Measurements from ENCODE around the gene TBX3. TPM values are rescaled to one million over a fixed set of nuclear protein-coding genes. Genes with fewer than 3 reads are reported as not detected.
"Not testable (repeated sequence)": the region's sequence is repeated elsewhere in the genome, so short reads cannot be mapped to it uniquely, and the experiment has no call there.

Gene TBX3
- polyA plus RNA-seq (ENCODE audit: insufficient read length): 78.6 TPM
- long read RNA-seq, donor 1, full-length matches to known transcripts: 19 of 79 reads
- long read RNA-seq, donor 1, partial matches to known transcripts: 60 of 79 reads
- long read RNA-seq, donor 1, other reads (novel, unspliced or antisense): 0 of 79 reads
- long read RNA-seq, donor 2, full-length matches to known transcripts: 4 of 21 reads
- long read RNA-seq, donor 2, partial matches to known transcripts: 17 of 21 reads
- long read RNA-seq, donor 2, other reads (novel, unspliced or antisense): 0 of 21 reads
- long read RNA-seq, donor 3, full-length matches to known transcripts: 2 of 11 reads
- long read RNA-seq, donor 3, partial matches to known transcripts: 9 of 11 reads
- long read RNA-seq, donor 3, other reads (novel, unspliced or antisense): 0 of 11 reads
- long read RNA-seq, donor 4, partial matches to known transcripts: 5 of 5 reads
- long read RNA-seq, donor 4, other reads (novel, unspliced or antisense): 0 of 5 reads
- long read RNA-seq, donor 5, full-length matches to known transcripts: 7 of 7 reads
- long read RNA-seq, donor 5, partial matches to known transcripts: 0 of 7 reads
- long read RNA-seq, donor 5, other reads (novel, unspliced or antisense): 0 of 7 reads
- long read RNA-seq, donor 6, full-length matches to known transcripts: 4 of 25 reads
- long read RNA-seq, donor 6, partial matches to known transcripts: 21 of 25 reads
- long read RNA-seq, donor 6, other reads (novel, unspliced or antisense): 0 of 25 reads
- long read RNA-seq, donor 7, full-length matches to known transcripts: 13 of 33 reads
- long read RNA-seq, donor 7, partial matches to known transcripts: 20 of 33 reads
- long read RNA-seq, donor 7, other reads (novel, unspliced or antisense): 0 of 33 reads
- long read RNA-seq, donor 8, full-length matches to known transcripts: 2 of 2 reads
- long read RNA-seq, donor 8, partial matches to known transcripts: 0 of 2 reads
- long read RNA-seq, donor 8, other reads (novel, unspliced or antisense): 0 of 2 reads

DNA sequence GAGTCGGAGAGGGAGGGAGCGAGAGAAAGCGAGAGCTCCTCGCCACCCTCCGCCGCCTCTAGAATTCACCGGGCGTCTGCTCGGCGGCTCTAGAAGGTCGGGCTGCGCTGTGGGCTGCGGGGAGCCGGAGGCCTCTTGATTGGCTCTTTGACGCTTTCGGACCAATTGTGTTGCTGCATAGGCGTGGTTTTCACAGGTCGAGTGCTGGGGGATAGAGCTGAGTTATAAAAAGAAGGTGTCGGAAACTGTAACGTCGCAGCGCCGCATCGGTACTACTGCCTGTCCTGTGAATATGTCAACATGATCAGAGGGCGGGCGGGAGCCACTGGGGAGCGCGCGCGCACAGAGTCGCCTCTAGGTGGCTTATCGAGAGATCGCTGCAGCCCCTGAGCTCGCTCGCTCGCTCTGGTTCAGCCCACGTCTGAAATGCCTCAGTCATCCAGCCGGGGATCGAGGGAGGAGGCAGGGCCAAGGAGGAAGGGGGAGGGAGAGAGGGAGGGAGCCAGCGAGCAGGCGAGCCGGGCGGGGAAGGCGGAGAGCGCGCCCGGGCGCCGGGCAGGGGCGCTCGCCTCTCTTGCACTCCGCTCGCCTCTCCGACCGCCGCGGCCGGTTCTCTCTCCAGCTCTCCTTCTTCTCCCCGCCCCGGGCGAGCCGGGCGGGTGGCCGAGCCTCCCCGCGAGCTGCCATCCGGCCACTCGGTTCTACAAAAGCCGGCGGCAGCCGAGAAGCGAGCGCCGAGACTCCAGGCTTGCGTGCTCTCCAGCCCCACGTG, at the start of gene TBX3:
TBX3 (minus strand) TSS at position 78 of the 772 bp plus-strand sequence. CDS start 975 bp downstream, outside the sequence.
- peak; percentile 96 for DNase-seq

- DNase-seq: no peak
These were observed 48.6 kb upstream of the TBX3 start for GRCh38 chr12:114732426-114733030.

DNA sequence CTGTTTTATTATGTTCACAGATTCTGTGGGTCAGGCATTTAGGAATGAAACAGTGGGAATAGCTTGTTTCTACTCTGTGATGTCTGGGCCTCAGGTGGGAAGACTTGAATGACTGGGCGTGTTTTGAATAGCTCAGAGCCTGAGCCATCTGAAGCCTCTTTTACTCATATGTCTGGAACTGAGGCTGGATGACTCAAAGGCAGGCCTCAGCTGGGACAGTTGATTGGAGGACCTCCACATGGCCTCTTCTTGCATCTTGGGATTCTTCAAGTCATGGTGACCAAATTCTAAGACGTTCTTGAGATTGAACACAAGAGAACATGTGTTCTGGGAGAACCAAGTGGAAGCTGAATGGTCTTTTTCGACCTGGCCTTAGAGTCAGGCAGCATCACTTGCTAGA, 45.8 kb upstream of the TBX3 start:
- no peak for DNase-seq

GRCh38 chr12:114726092-114726710, 42.2 kb upstream of the TBX3 start:
- no peak for DNase-seq

GRCh38 chr12:114722176-114722575, 38.2 kb upstream of the TBX3 start:
- not testable (repeated sequence) for DNase-seq

GRCh38 chr12:114721266-114721665, 37.3 kb upstream of the TBX3 start:
- no peak for DNase-seq

- DNase-seq: no peak
These were observed 29.7 kb upstream of the TBX3 start for GRCh38 chr12:114713466-114714215.

- DNase-seq: no peak
These were observed 27.7 kb upstream of the TBX3 start for GRCh38 chr12:114711689-114712152.

DNA sequence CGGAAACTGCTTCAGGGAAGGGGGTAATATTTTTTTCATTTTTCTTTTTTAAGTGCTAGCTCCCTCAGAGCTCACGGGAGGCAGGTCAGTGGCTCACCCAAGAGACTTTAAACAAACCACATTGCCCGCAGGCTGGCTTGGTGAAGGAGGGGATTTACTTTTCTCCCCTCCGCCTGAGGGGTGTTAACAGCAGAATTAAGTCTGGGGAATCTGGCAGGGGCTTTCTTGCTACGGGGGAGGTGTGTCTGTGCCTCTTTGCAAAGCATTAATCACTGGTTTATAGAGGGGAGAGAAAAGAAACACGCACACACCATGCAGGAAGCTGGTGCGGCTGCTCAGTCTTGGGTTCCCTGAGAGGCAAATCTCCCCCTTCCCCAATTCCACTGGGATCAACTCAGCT, 26.2 kb upstream of the TBX3 start:
- no peak for DNase-seq

DNA sequence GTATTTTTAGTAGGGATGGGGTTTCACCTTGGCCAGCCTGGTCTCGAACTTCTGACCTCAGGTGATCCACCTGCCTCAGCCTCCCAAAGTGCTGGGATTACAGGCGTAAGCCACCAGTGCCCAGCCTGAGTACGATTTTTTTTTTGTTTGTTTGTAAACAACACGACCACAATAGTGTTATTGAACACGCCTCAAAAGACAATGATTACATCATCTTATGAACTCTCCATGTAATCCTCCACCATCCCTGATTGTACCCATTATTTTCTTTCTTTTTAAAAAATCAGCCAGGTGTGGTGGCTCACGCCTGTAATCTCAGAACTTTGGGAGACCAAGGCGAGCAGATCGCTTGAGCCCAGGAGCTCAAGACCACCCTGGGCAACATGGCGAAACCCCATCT, 25.1 kb upstream of the TBX3 start:
- DNase-seq: no peak

DNA sequence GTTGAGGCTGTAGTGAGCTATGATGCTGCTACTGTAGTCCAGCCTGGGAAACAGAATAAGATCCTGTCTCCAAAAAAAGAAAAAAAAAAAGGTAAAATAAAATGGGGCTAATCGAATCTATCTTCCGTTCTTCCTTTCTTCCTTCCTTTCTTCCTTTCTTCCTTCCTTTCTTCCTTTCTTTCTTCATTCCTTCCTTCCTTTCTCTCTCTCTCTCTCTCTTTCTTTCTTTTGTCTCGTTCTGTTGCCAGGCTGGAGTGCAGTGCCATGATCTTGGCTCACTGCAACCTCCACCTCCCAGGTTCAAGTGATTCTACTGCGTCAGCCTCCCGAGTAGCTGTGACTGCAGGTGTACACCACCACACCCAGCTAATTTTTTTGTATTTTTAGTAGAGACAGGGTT, 24.6 kb upstream of the TBX3 start:
- not testable (repeated sequence) for DNase-seq

DNA sequence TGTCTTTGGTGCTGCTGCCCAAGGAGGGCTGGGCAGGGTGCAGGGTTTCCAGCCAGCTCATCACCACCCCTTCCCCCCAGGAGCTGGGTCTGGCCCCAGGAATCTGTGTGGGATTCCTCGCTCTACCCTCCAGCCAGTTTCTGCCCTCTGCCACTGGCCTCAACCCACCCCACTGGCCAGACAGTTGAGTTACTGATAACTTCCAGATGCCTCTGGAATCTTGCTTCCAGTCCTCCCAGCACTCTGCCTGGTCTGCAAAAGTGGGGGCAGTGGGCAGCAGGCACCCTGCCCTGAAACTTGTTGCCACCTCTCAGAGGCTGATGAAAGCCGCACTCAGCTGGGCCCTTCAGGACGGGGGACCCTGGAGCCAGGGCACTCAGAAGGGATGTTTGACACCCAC, 20.1 kb upstream of the TBX3 start:
- DNase-seq: no peak

GRCh38 chr12:114703060-114703493, 19.1 kb upstream of the TBX3 start:
- no peak for DNase-seq

- no peak for DNase-seq
These were observed 18.5 kb upstream of the TBX3 start for GRCh38 chr12:114702462-114702861.

GRCh38 chr12:114701553-114701952, 17.6 kb upstream of the TBX3 start:
- no peak for DNase-seq

- no peak for DNase-seq
These were observed 17.1 kb upstream of the TBX3 start for GRCh38 chr12:114701104-114701414.

DNA sequence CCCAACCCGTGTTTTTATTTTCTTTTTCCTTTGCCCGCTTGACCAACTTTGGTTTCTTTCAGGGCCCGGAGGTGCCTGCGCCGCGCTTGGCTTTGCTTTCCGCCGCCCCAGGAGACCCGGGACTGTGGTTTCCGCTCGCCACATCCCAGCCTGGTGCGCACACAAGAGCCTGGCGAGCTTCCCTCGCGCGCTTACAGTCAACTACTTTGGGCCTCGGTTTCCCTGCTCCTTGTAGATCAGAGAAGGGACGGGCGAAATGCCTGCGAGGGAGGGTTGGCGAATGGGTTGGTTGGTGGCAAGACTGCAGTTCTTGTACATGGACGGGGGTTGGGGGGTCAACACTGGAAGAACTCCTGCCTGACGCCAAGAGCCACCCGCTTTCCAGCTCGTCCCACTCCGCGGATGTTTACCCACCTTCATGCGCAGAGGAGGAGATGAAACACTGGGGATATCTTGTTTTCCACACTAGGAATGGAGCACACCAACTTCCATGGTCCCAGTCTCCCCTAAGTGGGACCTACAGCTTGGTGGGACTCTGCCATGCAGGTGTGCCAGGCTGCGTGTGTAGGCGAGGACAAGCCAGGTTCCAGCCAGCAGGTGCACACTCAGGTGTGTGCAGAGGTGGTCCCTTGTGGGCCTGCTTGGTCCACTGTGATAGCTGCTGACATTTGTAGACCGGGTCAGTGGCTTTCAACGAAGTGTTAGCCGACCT, 16.6 kb upstream of the TBX3 start:
- DNase-seq: no peak

DNA sequence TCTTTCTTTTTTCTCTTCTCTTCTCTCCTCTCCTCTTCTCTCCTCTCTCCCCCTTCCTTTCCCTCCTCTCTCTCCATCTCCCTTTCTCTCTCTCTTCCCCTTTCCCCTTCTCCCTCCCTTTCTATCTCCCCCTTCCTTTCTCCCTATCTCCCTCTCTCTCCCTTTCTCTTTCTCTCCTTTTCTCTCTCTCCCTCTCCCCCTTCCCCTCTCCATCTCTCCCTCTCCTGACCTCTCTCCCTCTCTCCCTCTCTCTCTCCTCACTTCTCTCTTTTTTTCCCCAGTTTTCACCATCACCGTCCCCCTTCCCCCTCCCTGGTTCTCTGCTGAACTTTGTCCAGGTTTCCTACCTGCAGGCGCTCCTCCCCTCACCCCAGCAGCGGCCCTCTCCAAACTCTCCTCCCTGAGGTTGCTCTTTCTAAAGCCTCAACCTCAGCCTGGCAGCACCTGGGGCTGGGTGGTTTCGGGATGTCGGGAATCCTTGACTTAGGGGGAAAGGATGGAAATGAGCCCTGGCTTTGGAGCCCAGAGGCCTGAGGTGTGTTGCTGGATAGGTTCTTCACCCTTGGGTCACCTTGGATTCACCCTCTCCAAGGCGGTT, 14.7 kb upstream of the TBX3 start:
- DNase-seq: no peak
